Right lung (tissue), 10 donors: ENCODE measurements around the gene IGSF1. TPM values are rescaled to one million over a fixed set of nuclear protein-coding genes. Genes with fewer than 3 reads are reported as not detected.

Experiments
- DNase-seq, 2 donors: peaks; one replicate each; pipeline ENCODE4 v3.0.0-alpha.2; 2013
- long read RNA-seq, 8 donors: transcript quantifications; one replicate each; lab custom pipeline, GENCODE V29; 2026
- polyA plus RNA-seq, 5 donors: library from polyadenylated mRNA; unstranded; fragments of 120-200 nt; gene quantifications; one replicate each; pipeline versions ENCODE4 v1.2.1 to v1.2.3, GENCODE V29; 2013; ENCODE audit warnings: inconsistent platforms in 1 of 5, low replicate concordance in 1 of 5; ENCODE audit not compliant: insufficient read length in 5 of 5, insufficient read depth in 1 of 5

IGSF1 gene
- polyA plus RNA-seq = 10 to 100 TPM; 11.5 to 22.7 (median 14.9) TPM
- long read RNA-seq, donor 1, full-length matches to known transcripts = 2 of 2 reads
- long read RNA-seq, donor 1, partial matches to known transcripts = 0 of 2 reads
- long read RNA-seq, donor 1, other reads (novel, unspliced or antisense) = 0 of 2 reads
- long read RNA-seq, donor 2, partial matches to known transcripts = 0 of 1 reads
- long read RNA-seq, donor 2, other reads (novel, unspliced or antisense) = 0 of 1 reads
- long read RNA-seq, donor 3, partial matches to known transcripts = 5 of 6 reads
- long read RNA-seq, donor 3, other reads (novel, unspliced or antisense) = 0 of 6 reads
- long read RNA-seq, donor 4, partial matches to known transcripts = 0 of 4 reads
- long read RNA-seq, donor 4, other reads (novel, unspliced or antisense) = 0 of 4 reads
- long read RNA-seq, donor 5, partial matches to known transcripts = 0 of 3 reads
- long read RNA-seq, donor 5, other reads (novel, unspliced or antisense) = 0 of 3 reads
- long read RNA-seq, donor 6, full-length matches to known transcripts = 6 of 6 reads
- long read RNA-seq, donor 6, partial matches to known transcripts = 0 of 6 reads
- long read RNA-seq, donor 6, other reads (novel, unspliced or antisense) = 0 of 6 reads
- long read RNA-seq, donor 7 = 0 reads
- long read RNA-seq, donor 8, partial matches to known transcripts = 0 of 1 reads
- long read RNA-seq, donor 8, other reads (novel, unspliced or antisense) = 0 of 1 reads

GRCh38 chrX:131288738-131289511, at the start of gene IGSF1:
Gene IGSF1 (minus strand): TSS chrX:131289306. CDS start chrX:131286674, 2,632 bp downstream.
- peak; percentile 42 for DNase-seq

DNA sequence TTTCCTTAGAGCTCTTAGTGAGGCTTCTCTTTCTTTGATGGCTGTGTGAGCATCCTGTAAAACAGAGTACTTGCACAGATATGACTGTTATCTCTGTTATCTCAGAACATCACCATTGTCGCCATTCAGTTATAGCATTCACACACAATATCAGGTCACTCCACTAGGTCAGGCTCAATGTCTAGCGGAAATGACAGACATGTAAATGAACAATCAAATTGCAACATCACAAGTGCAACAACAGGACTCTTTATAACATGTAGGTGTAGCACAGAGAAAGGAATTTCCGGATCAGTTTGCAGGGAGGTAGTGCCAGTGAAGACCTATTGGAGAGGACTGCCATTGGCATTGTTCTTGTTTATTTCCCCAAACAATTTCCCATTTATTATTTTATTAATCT, 43.2 kb upstream of the IGSF1 start:
- no peak for DNase-seq

DNA sequence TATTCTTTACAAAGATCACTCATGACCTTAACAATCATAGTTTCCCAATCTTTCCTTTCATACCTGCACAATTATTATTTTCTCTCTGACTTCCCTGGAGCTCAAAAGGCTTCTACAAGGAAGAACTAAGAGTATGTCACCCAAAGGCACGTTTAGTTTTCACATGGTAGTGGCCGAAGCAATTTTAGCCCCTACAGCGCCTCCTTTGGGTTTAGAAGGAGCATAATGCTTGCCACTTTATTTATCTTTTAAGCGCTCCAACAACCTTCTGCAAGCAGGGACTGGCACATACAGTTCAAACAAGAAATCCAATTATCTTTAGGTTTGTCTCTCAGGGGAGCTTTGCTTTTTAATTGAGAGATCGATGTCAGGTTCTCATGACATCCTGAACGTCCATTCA, 42.0 kb upstream of the IGSF1 start:
- no peak for DNase-seq

DNA sequence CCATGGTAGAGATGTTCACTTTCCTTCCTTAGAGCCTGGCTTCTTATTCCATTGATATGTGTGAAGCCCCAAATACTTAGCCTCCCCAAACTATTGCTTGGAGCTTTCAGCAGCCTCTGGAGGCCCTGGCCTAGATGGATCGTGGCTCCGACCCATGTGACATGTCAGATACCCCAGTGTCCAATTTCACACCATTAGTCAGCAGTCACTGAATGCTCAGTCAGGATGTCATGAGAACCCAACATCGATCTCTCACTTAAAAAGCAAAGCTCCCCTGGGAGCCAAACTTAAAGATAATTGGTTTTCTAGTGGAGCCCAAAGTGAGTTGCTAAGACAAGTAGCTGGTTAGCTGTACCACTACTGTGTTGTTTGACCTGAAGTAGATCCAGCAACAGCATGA, 41.6 kb upstream of the IGSF1 start:
- DNase-seq = no peak

DNA sequence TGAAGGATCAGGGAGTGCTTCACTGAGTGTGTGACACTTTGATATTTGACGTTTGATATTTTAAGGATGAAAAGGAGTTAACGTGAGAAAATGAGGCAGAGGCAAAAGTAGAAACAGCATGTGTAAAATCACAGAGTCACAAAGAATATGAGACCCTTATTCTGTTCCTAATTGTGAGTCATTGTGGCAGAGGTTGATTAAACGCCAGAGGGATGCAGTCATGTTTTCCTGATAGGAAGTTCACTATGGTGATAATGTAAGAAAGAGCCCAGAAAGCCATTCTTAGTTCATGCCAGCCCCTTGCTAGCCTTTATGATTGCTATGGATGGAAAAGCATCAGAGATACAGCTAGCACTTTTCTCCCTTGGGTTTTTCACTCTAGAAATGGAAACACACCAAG, 33.5 kb upstream of the IGSF1 start:
- DNase-seq = no peak

DNA sequence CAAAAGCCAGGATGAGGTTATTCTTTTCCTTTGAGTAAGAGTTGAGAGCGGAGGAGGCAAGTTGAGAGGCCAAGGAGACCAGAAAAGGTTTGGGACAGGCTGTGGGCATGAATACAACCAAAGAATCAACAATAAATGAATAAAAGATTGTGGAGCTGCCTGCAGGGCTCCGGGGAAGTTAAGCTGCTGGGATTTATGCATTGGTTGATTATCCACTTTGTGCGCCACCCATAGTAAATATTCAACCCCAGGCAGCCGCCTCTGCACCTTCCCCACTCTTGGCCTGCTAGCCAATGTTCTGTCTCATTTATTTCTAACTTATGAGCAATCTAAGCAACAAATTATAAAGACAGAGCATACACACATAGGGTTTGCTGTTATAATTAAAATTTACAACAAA, 28.2 kb upstream of the IGSF1 start:
- DNase-seq = no peak

DNA sequence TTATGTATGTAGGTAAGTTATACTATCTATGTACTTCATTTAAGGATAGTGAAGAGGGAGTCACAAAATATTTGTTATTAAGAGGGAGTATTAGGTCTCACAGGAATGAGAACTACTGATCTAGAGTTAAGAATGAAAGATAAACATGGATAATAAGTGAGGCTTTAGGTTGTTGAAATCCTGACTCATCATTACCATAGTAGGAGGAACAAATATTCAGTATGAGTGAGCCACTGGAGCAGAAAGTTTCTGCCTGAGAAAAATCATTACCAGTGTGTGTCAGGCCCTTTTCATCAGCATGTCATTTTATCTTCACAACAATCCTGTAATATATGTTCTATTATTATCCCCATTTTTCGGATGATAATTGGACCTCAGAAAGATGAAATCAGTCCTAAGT, 27.2 kb upstream of the IGSF1 start:
- no peak for DNase-seq

GRCh38 chrX:131308980-131309379, 19.9 kb upstream of the IGSF1 start:
- DNase-seq = no peak

DNA sequence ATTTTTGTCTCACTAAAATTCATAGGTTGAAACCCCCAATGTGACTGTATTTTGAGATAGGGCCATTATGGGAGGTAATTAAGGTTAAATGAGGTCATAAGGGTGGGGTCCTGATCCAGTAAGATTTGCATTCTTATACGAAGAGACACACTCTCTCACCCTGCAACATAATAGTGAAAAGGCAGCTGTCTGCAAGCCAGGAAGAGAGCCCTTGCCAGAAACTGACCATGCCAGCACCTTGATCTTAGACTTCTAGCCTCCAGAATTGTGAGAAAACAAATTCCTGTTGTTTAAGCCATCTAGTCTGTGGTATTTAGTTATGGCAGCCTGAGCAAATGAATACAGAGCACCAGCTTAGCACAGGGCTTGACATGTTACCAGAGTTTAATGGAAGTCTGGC, 17.5 kb upstream of the IGSF1 start:
- no peak for DNase-seq

DNA sequence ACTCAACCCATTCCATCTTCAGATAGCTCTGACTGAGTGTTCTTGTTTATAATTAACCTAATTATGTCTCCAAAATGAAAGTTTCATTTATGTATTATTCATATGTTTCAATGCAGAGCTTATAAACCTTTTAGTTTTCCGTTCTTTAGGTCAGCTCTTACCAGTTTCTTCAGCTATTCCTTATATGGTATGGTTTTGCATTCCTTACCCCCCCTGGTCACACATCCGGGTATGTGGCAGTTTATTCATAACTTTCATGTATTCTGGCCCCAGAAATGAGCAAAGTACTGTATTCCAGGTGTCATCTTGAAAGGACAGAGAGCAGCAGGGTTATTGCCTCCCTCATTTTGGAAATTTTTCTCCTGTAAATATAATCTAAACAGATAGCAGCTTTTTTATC, 16.8 kb upstream of the IGSF1 start:
- DNase-seq = no peak

- no peak for DNase-seq
Measured at GRCh38 chrX:131302701-131303100, 13.6 kb upstream of the IGSF1 start.

DNA sequence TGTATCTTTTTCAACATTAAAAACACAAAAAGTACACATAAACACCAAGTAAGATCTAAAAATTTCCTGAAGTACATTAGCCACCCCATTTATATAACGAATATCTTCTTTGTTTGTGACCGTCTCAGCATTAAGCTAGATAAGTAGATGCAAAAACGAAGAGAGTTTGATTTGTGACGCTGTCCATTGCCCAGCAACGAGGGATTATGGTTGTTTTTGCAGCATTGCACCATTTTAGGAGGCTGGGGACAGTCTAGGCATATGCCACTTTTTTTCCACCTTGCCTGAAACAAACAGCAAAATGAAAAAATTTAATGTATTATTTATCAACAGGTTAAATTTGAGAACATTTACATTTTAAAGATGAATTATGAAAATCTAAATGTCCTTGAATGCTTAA, 12.0 kb upstream of the IGSF1 start:
- no peak for DNase-seq

- DNase-seq = no peak
Measured at GRCh38 chrX:131298846-131299245, 9.7 kb upstream of the IGSF1 start.

DNA sequence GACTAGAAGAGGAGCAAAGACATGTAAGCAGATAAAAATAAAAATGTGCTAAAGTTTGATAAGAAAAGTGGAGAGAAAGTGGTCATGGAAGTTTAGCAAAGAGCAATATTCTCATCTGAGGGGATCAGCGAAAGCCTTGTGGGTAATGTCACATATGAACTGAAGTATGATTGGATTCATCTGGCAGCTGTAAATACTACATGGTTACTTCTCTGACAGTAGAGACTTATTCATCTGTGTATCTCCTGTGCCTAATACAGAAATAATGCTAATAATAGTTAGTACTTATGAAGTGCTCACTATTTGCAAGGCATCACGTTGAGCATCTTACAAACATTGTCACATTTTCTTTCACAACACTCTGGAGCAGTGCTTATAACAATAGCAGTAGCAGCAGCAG, 8.9 kb upstream of the IGSF1 start:
- peak in 1 of 2 donors; percentile 25 for DNase-seq

DNA sequence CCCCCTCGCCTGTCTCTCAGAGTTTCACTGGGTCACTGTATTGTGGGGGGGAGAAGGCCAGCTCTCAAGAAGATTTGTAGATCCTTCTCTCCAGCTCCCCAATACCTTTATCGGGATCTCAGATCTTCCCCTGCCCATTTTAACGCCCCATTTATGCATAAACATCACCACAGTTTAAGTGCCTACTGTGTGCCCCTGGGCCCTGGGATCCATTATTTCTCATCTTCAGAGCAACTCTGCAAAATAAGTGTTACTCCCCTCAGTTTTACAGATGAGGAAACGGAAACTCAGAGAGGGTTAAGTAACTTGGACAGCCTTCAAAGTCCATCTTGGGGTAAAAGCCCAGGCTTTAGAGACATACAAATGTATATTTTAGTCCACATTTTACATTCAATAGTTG, 421 bp upstream of the IGSF1 start:
- DNase-seq = no peak

DNA sequence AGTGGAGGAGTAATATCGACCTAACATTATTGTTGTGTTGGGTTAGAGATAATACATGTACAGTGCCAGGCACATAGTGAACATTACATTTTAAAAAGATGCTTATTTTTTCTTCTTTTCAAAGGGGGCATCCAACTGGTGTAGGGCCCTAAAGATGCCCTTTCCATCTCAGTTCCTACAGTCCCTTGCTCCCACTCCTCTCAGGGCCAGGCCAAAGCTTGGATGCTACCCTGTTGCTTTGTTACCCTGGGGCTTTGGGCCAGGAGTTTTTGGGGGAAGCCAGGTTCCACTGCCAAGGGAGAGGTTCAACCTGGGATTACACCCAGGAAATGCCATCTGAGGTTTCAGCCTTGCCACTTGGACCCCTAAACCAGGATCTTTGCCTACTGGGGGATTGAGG, 918 bp downstream of the IGSF1 start:
- no peak for DNase-seq

- DNase-seq = no peak
Measured at GRCh38 chrX:131287560-131288179, 1.4 kb downstream of the IGSF1 start.

GRCh38 chrX:131279617-131280016, 9.5 kb downstream of the IGSF1 start:
- DNase-seq = no peak

GRCh38 chrX:131279197-131279596, 9.9 kb downstream of the IGSF1 start:
- no peak for DNase-seq

DNA sequence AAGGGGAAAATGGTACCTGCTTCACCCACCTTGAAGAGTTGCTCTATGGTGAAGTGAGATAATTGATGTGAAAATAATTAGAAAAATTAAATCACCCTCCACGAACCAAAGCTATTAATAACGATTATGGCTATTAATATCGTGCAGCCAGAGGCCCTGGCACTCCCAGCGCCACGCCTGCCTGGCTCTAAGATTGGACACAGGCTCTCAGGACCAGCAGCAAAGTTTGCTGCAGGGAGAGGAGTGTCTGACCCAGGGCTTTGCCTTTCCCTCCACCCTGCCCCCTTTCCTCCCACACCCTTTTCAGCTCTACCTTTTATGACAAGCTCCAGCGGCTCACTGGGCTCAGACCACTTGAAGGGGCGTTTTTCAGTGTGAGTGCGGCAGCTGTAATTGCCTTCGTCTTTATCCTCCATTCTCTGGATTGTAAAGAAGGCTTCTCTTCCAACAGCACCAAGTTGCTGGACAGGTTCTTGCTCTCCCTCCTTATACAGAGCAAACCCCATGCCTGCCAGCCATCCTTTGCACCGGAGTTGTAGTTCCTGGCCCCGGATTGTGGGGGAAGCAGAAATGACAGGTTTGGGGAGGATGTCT, 11.5 kb downstream of the IGSF1 start:
- no peak for DNase-seq

GRCh38 chrX:131273011-131273410, 16.1 kb downstream of the IGSF1 start:
- DNase-seq = no peak

DNA sequence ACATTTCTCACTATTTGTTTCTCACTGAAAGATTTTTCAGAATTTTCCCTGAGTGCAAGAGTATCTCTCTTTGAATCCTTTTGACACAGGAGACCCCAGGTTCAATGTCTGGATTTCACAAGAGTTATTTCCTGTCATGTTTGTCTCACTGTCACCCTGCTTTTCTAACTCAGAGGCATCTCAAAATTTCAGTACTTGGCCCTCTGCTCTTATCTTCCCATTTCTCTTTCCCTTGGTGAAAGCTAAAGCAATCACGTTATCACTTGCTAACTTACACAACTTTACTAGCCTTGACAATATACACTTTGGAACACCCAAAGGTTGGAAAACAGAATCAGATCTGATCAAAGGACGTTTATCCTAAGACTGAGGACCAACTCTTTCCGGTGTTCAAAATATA, 17.3 kb downstream of the IGSF1 start:
- no peak for DNase-seq
